K562 (cell line): ENCODE data around the gene PCDHGB2. TPM values are rescaled to one million over a fixed set of nuclear protein-coding genes. Genes with fewer than 3 reads are reported as not detected.

Experiments
- ATAC-seq: fragments of 200-7000 bp; cut with Tn5 transposase; 3 replicates; pipeline ENCODE4 v1.9.1; 2020; ENCODE audit warnings: moderate library complexity
- BruUV-seq: library from RNA; stranded (reverse); fragments of 400-500 nt; replicated peaks from 2 replicates; lab custom pipeline; 2021; lab: Mats Ljungman, UMichigan
- CTCF ChIA-PET: fragments of 300-600 bp; formaldehyde crosslinking; extraction: SDS; loops from one replicate; lab custom pipeline; 2021; ENCODE audit warnings: low intra/inter-chr PET ratio; lab: Yijun Ruan, JAX
- POLR2A ChIA-PET: fragments of 300-600, 350-650 bp; sonication (Branson Sonifier 250); formaldehyde crosslinking; extraction: SDS; loops from one replicate; lab custom pipeline; 2021; ENCODE audit warnings: antibody characterized with exemption, inconsistent platforms; lab: Yijun Ruan, JAX
- DNase-seq, 4 experiments: peaks; one replicate each; pipeline versions ENCODE4 v3.0.0 to v3.0.0-alpha.2; 2011 to 2018; ENCODE audit warnings: low spot score in 3 of 4, mixed read lengths in 3 of 4; ENCODE audit errors: extremely low read depth in 1 of 4
- FAIRE-seq: peaks from 2 replicates; lab custom pipeline; 2011; peaks lifted over from hg19 to GRCh38; lab: Jason Lieb, UNC
- H2AFZ ChIP-seq: 2 replicates; pipeline ENCODE4 v1.6.0; 2011; ENCODE audit warnings: low read depth, low read length, control low read depth, inconsistent platforms
- H3K27ac ChIP-seq: fragments of 200-600 bp; 3 replicates; pipeline ENCODE4 v1.8.0; 2011; ENCODE audit warnings: low read depth, mild to moderate bottlenecking, control low read depth, inconsistent platforms, low read length, moderate library complexity, mixed read lengths; ENCODE audit errors: extremely low read depth
- H3K27me3 ChIP-seq, 2 experiments: fragments of 300-600 bp in 1 of 2; 2 replicates in 1 of 2; 3 replicates in 1 of 2; pipeline versions ENCODE4 v1.6.0 to v1.8.0; 2011; ENCODE audit warnings: inconsistent platforms in 2 of 2, low read length in 2 of 2, mild to moderate bottlenecking in 1 of 2, mixed read lengths in 1 of 2, moderate library complexity in 1 of 2; ENCODE audit not compliant: control insufficient read depth in 2 of 2, insufficient read depth in 2 of 2
- H3K36me3 ChIP-seq: fragments of 300-600 bp; 3 replicates; pipeline ENCODE4 v1.8.0; 2011; ENCODE audit warnings: mild to moderate bottlenecking, low read length, inconsistent platforms; ENCODE audit not compliant: control insufficient read depth, insufficient read depth
- H3K4me1 ChIP-seq, 2 experiments: fragments of 200-600 bp in 1 of 2; replicated peaks in 1 of 2; 2 replicates in 1 of 2; 3 replicates in 1 of 2; pipeline versions ENCODE4 v1.5.1 to v1.8.0; 2011; ENCODE audit warnings: inconsistent platforms in 2 of 2, low read length in 2 of 2, mild to moderate bottlenecking in 1 of 2, mixed read lengths in 1 of 2, moderate library complexity in 1 of 2; ENCODE audit not compliant: control insufficient read depth in 2 of 2, insufficient read depth in 2 of 2
- H3K4me2 ChIP-seq: 2 replicates; pipeline ENCODE4 v1.6.1; 2011; ENCODE audit warnings: low read length, control low read depth, inconsistent platforms, mixed read lengths; ENCODE audit not compliant: insufficient read depth
- H3K4me3 ChIP-seq: fragments of 200-600 bp; sonication (generic), shearing (Covaris generic); 2 replicates; pipeline ENCODE4 v1.5.1; 2016; ENCODE audit warnings: control low read depth, inconsistent platforms
- H3K79me2 ChIP-seq: fragments of 200-600 bp; 3 replicates; pipeline ENCODE4 v1.8.0; 2011; ENCODE audit warnings: low read length, inconsistent platforms; ENCODE audit not compliant: control insufficient read depth, insufficient read depth
- H3K9ac ChIP-seq, 2 experiments: 2 replicates each; pipeline versions ENCODE4 v1.6.0 to v1.6.1; 2011; ENCODE audit warnings: low read depth in 2 of 2, low read length in 2 of 2, control low read depth in 1 of 2, inconsistent platforms in 1 of 2, mild to moderate bottlenecking in 1 of 2, mixed read lengths in 1 of 2; ENCODE audit not compliant: insufficient read depth in 1 of 2
- H3K9me1 ChIP-seq: one replicate; pipeline ENCODE4 v1.6.0; 2011; ENCODE audit warnings: inconsistent platforms, mild to moderate bottlenecking, low read length, moderate library complexity; ENCODE audit not compliant: control insufficient read depth, insufficient read depth
- H3K9me3 ChIP-seq: replicated peaks from 2 replicates; pipeline ENCODE4 v1.5.1; 2011; ENCODE audit warnings: low read depth, low read length, inconsistent platforms; ENCODE audit not compliant: control insufficient read depth, insufficient read depth
- H4K20me1 ChIP-seq: replicated peaks from 2 replicates; pipeline ENCODE4 v1.6.1; 2011; ENCODE audit warnings: low read length, inconsistent platforms, mixed read lengths; ENCODE audit not compliant: control insufficient read depth, insufficient read depth
- ARNT ChIP-seq, 2 experiments: fragments of 450-650 bp; IDR thresholded peaks; 2 replicates each; pipeline ENCODE4 v1.6.1; 2016; ENCODE audit warnings: mild to moderate bottlenecking in 1 of 2
- CEBPG ChIP-seq, 3 experiments: fragments of 200-800 bp in 1 of 3; sonication (Bioruptor generic) in 1 of 3; sonication (generic) in 1 of 3; formaldehyde crosslinking in 1 of 3; IDR thresholded peaks in 2 of 3; conservative IDR thresholded peaks in 1 of 3; 2 replicates each; pipeline versions ENCODE4 v1.6.1 to v1.8.0; 2016 to 2022; ENCODE audit warnings: missing compliant biosample characterization in 2 of 3, missing genetic modification characterization in 2 of 3, mild to moderate bottlenecking in 1 of 3, missing genetic modification reagents in 1 of 3
- NBN ChIP-seq: fragments of 450-650 bp; IDR thresholded peaks from 2 replicates; pipeline ENCODE4 v1.6.1; 2016; ENCODE audit warnings: low read depth, mild to moderate bottlenecking
- PHTF2 ChIP-seq: fragments of 250-450 bp; sonication (Bioruptor Pico); IDR thresholded peaks from 2 replicates; pipeline ENCODE4 v1.5.0; 2021; ENCODE audit warnings: mild to moderate bottlenecking
- ZBTB17 ChIP-seq: fragments of 450-650 bp; formaldehyde crosslinking; IDR thresholded peaks from 2 replicates; pipeline ENCODE4 v1.4.0; 2020; ENCODE audit warnings: mild to moderate bottlenecking
- WGBS: fragments of 100-300 bp; shearing (Covaris generic); methylation state at CpG from one replicate; pipeline ENCODE4 v1.1.6; 2016; ENCODE audit warnings: low coverage, mixed read lengths; ENCODE audit not compliant: insufficient coverage; ENCODE audit errors: missing lambda C conversion rate; 5-methylcytosine and 5-hydroxymethylcytosine counted together
- in situ Hi-C: fragments of 300-500 bp; cut with MboI; formaldehyde crosslinking; loops from 4 replicates; pipeline ENCODE4 v1.15.0; 2018; ENCODE audit warnings: inconsistent platforms, mixed read lengths
- intact Hi-C: fragments of 100-400 bp; cut with micrococcal nuclease; formaldehyde crosslinking; loops from 2 replicates; pipeline ENCODE4 v1.14.2; 2022
- polyA plus RNA-seq, 8 experiments: library from polyadenylated mRNA; depleted of rRNA in 4 of 8; stranded (reverse) in 5 of 8; unstranded in 3 of 8; fragments of >200 nt; fragmentation: Nextera tagmentation in 2 of 8; fragmentation: Illumina TruSeq in 1 of 8; extraction: Ambion mirVana in 2 of 8; extraction: Trizol in 1 of 8; gene quantifications; 2 replicates each; pipeline versions ENCODE4 v1.2.1 to v1.2.3, GENCODE V29; 2011 to 2014; ENCODE audit warnings: inconsistent platforms in 1 of 8, missing spikeins in 1 of 8
- total RNA-seq, 7 experiments: library from RNA; depleted of rRNA in 6 of 7; stranded (reverse); fragments of >200 nt in 6 of 7; fragmentation: Illumina TruSeq in 2 of 7; extraction: Trizol in 2 of 7; gene quantifications; 2 replicates each; pipeline versions ENCODE4 v1.2.1 to v1.2.3, GENCODE V29; 2011 to 2021; ENCODE audit warnings: low replicate concordance in 1 of 7
- TF ChIP-seq, protein P1 (sequence below): fragments of 250-450 bp; sonication (Bioruptor Pico); IDR thresholded peaks from 2 replicates; pipeline ENCODE4 v1.4.0; 2020
- TF ChIP-seq, protein P2 (sequence below), 2 experiments: fragments of 450-650 bp; formaldehyde crosslinking in 1 of 2; IDR thresholded peaks; 2 replicates each; pipeline versions ENCODE4 v1.4.0 to v1.6.1; 2014 to 2020; ENCODE audit warnings: mild to moderate bottlenecking in 2 of 2, borderline replicate concordance in 1 of 2, low read depth in 1 of 2

PCDHGB2 gene
- total and polyA plus RNA-seq, 9 of the 15 experiments (the other 6 are each of a cell fraction or from before 2014, with no cell fraction given) = 0.06 to 0.54 (median 0.29) TPM; not detected in 1

DNA sequence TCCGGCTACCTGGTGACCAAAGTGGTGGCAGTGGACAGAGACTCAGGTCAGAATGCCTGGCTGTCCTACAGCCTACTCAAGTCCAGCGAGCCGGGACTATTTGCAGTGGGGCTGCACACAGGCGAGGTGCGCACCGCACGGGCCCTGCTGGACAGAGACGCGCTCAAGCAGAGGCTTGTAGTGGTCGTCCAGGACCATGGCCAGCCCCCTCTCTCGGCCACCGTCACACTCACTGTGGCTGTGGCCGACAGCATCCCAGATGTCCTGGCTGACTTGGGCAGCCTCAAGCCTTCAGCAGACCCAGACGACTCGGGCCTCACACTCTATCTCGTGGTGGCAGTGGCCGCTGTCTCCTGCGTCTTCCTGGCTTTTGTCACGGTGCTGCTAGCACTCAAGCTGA lies 2.8 kb upstream of the PCDHGB2 start:
- intact Hi-C loops = no loop called here
- BruUV-seq = no TSS peak
- ATAC-seq (peak; percentile 50), DNase-seq (no peak), FAIRE-seq (no peak)
- no peaks in the 10 kb centered on the region for H3K36me3 ChIP-seq
- WGBS = 7% methylated on average over 19 of the region's 19 CpGs
- CTCF ChIA-PET = no interaction called here
- no peak overlapping the region; a peak in 1 of 4 replicates for H3K9ac ChIP-seq
- H3K4me2 ChIP-seq = no peak overlapping the region
- H3K9me3 ChIP-seq = no peaks in the 10 kb centered on the region; the same call in 1 of the 2 replicates
- no peaks in the 10 kb centered on the region for H3K79me2 ChIP-seq
- H3K27me3 ChIP-seq = peaks cover 0 to 18% of the 10 kb centered on the region in 2 experiments; a peak in 2 of 5 replicates
- no peak overlapping the region for H2AFZ ChIP-seq
- peaks cover 3 to 12% of the 10 kb centered on the region in 2 experiments; a peak in 3 of 5 replicates for H3K4me1 ChIP-seq
- no peak overlapping the region for H3K27ac ChIP-seq
- in situ Hi-C loops = no loop called here
- no peak overlapping the region for H3K4me3 ChIP-seq
- H4K20me1 ChIP-seq = no peaks in the 10 kb centered on the region
- H3K9me1 ChIP-seq = no peaks in the 10 kb centered on the region
- POLR2A ChIA-PET = no interaction called here
- TF ChIP-seq NBN (no peak), ARNT (IDR thresholded peaks at IDR 0.05) (no peak), PHTF2 (no peak), CEBPG (CRISPR knock-in tag; IDR thresholded peaks at IDR 0.05) (no peak), CEBPG (tag; conservative IDR thresholded peaks at IDR 0.05 in 1 of 2, IDR thresholded peaks at IDR 0.05 in 1 of 2) (no peak), ZBTB17 (CRISPR knock-in tag) (no peak)
- TF ChIP-seq, protein P1, sequence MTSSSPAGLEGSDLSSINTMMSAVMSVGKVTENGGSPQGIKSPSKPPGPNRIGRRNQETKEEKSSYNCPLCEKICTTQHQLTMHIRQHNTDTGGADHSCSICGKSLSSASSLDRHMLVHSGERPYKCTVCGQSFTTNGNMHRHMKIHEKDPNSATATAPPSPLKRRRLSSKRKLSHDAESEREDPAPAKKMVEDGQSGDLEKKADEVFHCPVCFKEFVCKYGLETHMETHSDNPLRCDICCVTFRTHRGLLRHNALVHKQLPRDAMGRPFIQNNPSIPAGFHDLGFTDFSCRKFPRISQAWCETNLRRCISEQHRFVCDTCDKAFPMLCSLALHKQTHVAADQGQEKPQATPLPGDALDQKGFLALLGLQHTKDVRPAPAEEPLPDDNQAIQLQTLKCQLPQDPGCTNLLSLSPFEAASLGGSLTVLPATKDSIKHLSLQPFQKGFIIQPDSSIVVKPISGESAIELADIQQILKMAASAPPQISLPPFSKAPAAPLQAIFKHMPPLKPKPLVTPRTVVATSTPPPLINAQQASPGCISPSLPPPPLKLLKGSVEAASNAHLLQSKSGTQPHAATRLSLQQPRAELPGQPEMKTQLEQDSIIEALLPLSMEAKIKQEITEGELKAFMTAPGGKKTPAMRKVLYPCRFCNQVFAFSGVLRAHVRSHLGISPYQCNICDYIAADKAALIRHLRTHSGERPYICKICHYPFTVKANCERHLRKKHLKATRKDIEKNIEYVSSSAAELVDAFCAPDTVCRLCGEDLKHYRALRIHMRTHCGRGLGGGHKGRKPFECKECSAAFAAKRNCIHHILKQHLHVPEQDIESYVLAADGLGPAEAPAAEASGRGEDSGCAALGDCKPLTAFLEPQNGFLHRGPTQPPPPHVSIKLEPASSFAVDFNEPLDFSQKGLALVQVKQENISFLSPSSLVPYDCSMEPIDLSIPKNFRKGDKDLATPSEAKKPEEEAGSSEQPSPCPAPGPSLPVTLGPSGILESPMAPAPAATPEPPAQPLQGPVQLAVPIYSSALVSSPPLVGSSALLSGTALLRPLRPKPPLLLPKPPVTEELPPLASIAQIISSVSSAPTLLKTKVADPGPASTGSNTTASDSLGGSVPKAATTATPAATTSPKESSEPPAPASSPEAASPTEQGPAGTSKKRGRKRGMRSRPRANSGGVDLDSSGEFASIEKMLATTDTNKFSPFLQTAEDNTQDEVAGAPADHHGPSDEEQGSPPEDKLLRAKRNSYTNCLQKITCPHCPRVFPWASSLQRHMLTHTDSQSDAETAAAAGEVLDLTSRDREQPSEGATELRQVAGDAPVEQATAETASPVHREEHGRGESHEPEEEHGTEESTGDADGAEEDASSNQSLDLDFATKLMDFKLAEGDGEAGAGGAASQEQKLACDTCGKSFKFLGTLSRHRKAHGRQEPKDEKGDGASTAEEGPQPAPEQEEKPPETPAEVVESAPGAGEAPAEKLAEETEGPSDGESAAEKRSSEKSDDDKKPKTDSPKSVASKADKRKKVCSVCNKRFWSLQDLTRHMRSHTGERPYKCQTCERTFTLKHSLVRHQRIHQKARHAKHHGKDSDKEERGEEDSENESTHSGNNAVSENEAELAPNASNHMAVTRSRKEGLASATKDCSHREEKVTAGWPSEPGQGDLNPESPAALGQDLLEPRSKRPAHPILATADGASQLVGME (CRISPR knock-in tag) = 0 out of 2 replicates have a peak, but pooled peaks have one; percentile 37
- TF ChIP-seq, protein P2, sequence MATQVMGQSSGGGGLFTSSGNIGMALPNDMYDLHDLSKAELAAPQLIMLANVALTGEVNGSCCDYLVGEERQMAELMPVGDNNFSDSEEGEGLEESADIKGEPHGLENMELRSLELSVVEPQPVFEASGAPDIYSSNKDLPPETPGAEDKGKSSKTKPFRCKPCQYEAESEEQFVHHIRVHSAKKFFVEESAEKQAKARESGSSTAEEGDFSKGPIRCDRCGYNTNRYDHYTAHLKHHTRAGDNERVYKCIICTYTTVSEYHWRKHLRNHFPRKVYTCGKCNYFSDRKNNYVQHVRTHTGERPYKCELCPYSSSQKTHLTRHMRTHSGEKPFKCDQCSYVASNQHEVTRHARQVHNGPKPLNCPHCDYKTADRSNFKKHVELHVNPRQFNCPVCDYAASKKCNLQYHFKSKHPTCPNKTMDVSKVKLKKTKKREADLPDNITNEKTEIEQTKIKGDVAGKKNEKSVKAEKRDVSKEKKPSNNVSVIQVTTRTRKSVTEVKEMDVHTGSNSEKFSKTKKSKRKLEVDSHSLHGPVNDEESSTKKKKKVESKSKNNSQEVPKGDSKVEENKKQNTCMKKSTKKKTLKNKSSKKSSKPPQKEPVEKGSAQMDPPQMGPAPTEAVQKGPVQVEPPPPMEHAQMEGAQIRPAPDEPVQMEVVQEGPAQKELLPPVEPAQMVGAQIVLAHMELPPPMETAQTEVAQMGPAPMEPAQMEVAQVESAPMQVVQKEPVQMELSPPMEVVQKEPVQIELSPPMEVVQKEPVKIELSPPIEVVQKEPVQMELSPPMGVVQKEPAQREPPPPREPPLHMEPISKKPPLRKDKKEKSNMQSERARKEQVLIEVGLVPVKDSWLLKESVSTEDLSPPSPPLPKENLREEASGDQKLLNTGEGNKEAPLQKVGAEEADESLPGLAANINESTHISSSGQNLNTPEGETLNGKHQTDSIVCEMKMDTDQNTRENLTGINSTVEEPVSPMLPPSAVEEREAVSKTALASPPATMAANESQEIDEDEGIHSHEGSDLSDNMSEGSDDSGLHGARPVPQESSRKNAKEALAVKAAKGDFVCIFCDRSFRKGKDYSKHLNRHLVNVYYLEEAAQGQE (IDR thresholded peaks at IDR 0.05; ENCODE audit: borderline replicate concordance) = peak; percentile 76
- TF ChIP-seq, protein P2 (CRISPR knock-in tag; IDR thresholded peaks at IDR 0.05; ENCODE audit: low read depth) = 0 out of 2 replicates have a peak, but pooled peaks have one; percentile 44
